PFSK-1 (cell line): ENCODE results near the gene TMEM119.

ENCODE experiments used
- FOXP2 ChIP-seq: optimal IDR thresholded peaks from 2 replicates; pipeline ENCODE3; 2011; ENCODE audit warnings: borderline replicate concordance, control low read depth, inconsistent platforms; ENCODE audit not compliant: insufficient read depth; ENCODE audit errors: extremely low read length, extremely low read depth
- POLR2AphosphoS5 ChIP-seq: IDR thresholded peaks from 2 replicates; pipeline ENCODE4 v1.6.1; 2012; ENCODE audit warnings: low read depth, mild to moderate bottlenecking, control low read depth, low read length, moderate library complexity
- REST ChIP-seq, 2 experiments: IDR thresholded peaks; 2 replicates each; pipeline versions ENCODE4 v1.6.1 to v1.8.0; 2011 to 2012; ENCODE audit warnings: low read depth in 2 of 2, low read length in 2 of 2, control low read depth in 1 of 2, inconsistent platforms in 1 of 2, mild to moderate bottlenecking in 1 of 2, moderate library complexity in 1 of 2; ENCODE audit not compliant: insufficient read depth in 1 of 2
- SIN3A ChIP-seq: IDR thresholded peaks from 2 replicates; pipeline ENCODE4 v1.6.1; 2012; ENCODE audit warnings: mild to moderate bottlenecking, low read length, moderate library complexity, borderline replicate concordance; ENCODE audit not compliant: insufficient read depth
- TAF1 ChIP-seq: IDR thresholded peaks from 2 replicates; pipeline ENCODE4 v1.6.1; 2012; ENCODE audit warnings: low read length, control low read depth, borderline replicate concordance; ENCODE audit not compliant: insufficient read depth

Gene TMEM119

GRCh38 chr12:108625228-108625627 lies 27.3 kb upstream of the TMEM119 start:
- no peak for TF ChIP-seq SIN3A
- no peak for TF ChIP-seq POLR2AphosphoS5
- TF ChIP-seq REST (IDR thresholded peaks at IDR 0.05; ENCODE audit: insufficient read depth in 1 of 2, low read depth in 2 of 2, low read length in 2 of 2): no peak
- TF ChIP-seq FOXP2: no peak
- TF ChIP-seq TAF1: no peak

- no peak for TF ChIP-seq POLR2AphosphoS5
- no peak for TF ChIP-seq REST (IDR thresholded peaks at IDR 0.05; ENCODE audit: insufficient read depth in 1 of 2, low read depth in 2 of 2, low read length in 2 of 2)
These were observed 25.7 kb upstream of the TMEM119 start for GRCh38 chr12:108623577-108623976.

DNA sequence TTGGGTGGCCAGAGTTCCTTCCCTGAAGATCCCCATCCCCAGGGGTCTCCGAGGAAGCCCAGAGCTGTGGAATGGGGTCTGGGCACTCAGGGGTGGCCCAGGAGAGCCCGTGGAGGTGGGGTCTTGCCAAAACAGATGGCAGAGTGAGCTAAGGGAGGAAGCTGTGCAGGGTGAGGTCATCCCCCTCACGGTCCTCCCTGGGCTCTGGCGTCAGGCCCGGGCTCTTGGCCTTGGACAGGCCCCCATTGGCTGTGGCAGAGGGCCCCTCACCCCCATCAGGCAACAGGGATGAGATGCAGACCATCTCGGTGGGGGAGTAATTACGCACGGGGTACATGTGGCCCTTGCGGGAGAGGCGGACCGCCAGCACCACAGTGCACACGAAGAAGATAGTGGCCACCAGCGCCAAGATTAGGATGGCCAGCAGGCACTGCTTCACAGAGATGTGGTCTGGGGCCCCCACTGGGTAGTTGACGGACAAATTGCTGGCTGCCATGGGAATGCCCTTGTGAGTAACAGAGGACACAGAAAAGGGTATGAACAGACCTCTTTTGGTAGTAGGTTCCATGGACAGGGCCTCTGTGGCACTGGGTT lies 25.1 kb upstream of the TMEM119 start:
- TF ChIP-seq REST (IDR thresholded peaks at IDR 0.05; ENCODE audit: insufficient read depth in 1 of 2, low read depth in 2 of 2, low read length in 2 of 2): no peak

DNA sequence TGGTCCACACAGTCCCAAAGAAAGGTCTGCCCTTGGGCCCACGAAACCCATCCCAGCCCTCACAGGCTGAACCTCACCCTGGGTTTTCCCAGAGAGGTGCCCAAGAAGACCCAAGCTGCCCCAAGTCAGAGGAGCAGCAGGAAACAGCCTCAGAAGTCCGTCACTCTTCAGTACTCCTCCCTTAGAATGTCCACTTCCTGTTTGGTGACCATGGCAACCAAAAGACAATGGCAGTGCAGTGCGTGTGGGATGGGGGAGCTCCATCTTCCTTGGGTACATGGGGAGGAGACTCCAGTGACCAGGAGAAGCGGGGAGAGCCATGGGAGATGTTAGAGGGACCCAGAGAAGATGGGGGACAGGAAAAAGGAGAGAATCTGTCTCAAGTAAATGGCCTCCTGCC lies 24.5 kb upstream of the TMEM119 start:
- TF ChIP-seq POLR2AphosphoS5 (no peak), FOXP2 (no peak), REST (IDR thresholded peaks at IDR 0.05; ENCODE audit: insufficient read depth in 1 of 2, low read depth in 2 of 2, low read length in 2 of 2) (no peak), TAF1 (no peak), SIN3A (no peak)

DNA sequence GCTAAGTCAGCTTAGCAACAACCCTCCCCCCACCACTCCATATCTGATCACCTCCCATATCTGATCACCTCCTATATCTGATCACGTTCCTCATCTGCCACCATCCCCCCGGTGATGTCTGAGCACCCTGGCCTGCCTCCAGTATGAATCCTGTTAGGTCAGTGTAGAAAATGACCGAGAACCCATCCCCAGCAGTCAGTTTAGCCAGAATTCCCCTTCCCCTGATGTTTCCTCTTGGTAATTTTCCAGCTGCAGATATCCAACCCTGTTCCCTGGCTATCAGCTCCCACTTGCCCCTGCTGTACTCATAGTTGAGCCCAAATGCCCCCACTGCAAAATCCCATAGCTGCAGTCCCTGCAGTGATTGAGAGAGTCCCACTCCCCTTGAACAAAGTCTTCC lies 23.3 kb upstream of the TMEM119 start:
- no peak for TF ChIP-seq POLR2AphosphoS5
- TF ChIP-seq FOXP2: no peak
- no peak for TF ChIP-seq REST (IDR thresholded peaks at IDR 0.05; ENCODE audit: insufficient read depth in 1 of 2, low read depth in 2 of 2, low read length in 2 of 2)
- no peak for TF ChIP-seq SIN3A
- TF ChIP-seq TAF1: no peak
